Activated B cell treated with CpG ODN at 0.5 μM for 24 hours (primary cell): ENCODE data around the gene ROR1. TPM values are rescaled to one million over a fixed set of nuclear protein-coding genes. Genes with fewer than 3 reads are reported as not detected.

Experiments
- ATAC-seq: fragments of 200-7000 bp; cut with Tn5 transposase; one replicate; pipeline ENCODE4 v1.10.0; 2021; ENCODE audit warnings: low read depth, mild to moderate bottlenecking, moderate library complexity
- CTCF ChIA-PET: fragments of 350-600 bp; sonication (Branson Sonifier 250); formaldehyde crosslinking; loops from one replicate; lab custom pipeline; 2021; ENCODE audit warnings: antibody characterized with exemption; lab: Charles Lee
- POLR2A ChIA-PET: fragments of 350-600 bp; sonication (Branson Sonifier 250); formaldehyde crosslinking; loops from one replicate; lab custom pipeline; 2021; ENCODE audit warnings: antibody characterized with exemption; lab: Charles Lee
- DNase-seq: peaks from one replicate; pipeline ENCODE4 v3.0.0; 2022
- H3K27ac Mint-ChIP-seq: one replicate; pipeline ENCODE4 v1.8.0; 2020; ENCODE audit warnings: mixed read lengths
- H3K27me3 Mint-ChIP-seq: one replicate; pipeline ENCODE4 v1.8.0; 2021; ENCODE audit warnings: mixed read lengths
- H3K36me3 Mint-ChIP-seq: one replicate; pipeline ENCODE4 v1.8.0; 2021; ENCODE audit warnings: low read depth, mixed read lengths
- H3K4me1 Mint-ChIP-seq: one replicate; pipeline ENCODE4 v1.8.0; 2021; ENCODE audit warnings: mixed read lengths
- H3K4me3 Mint-ChIP-seq: one replicate; pipeline ENCODE4 v1.8.0; 2020; ENCODE audit warnings: mild to moderate bottlenecking, mixed read lengths
- H3K9me3 Mint-ChIP-seq: one replicate; pipeline ENCODE4 v1.8.0; 2020; ENCODE audit warnings: mixed read lengths
- intact Hi-C: fragments of 100-400 bp; cut with micrococcal nuclease; formaldehyde crosslinking; loops from one replicate; pipeline ENCODE4 v1.15.1; 2024
- total RNA-seq: library from RNA; stranded (reverse); gene quantifications from 2 replicates; pipeline ENCODE4 v1.2.3, GENCODE V29; 2022
- TF ChIP-seq, protein P1 (sequence below): fragments of 200-600 bp; IDR thresholded peaks from one replicate; pipeline ENCODE4 v1.8.0; 2022; ENCODE audit warnings: antibody characterized with exemption, mild to moderate bottlenecking

The ROR1 gene
- total RNA-seq, 1 donor from 2014 or later: 2.2 TPM

DNA sequence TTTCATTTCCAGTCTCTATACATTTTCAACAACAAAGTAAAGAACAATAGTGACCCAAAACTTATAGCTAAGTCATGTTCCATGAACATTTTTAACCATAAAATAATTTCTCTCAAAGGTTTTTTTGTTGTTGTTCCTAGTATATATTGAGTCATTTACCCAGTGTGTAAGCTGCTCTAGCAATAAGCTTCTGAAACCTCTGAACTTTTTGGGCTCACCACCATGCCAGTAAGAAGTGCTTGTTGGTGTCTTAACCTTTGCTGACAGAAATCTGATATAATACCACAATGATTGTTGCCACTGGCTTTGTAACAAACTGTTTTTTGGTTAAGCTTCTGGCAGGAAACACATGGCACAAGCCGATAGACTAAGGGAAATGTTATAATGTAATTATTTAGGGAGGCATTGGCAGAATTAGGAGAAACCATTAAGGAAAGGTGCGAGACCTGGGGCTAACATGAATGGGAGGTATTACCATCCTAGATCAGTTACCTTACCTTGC lies 377.0 kb downstream of the ROR1 start:
- ChIA-PET POLR2A (no interaction called here), CTCF (interaction anchor here (2.1 kb wide), 1 partner anchor 13 kb away, joined by 6 read pairs; no protein-coding TSS in a partner anchor)
- no peaks in the 10 kb centered on the region for H3K9me3 Mint-ChIP-seq
- ATAC-seq (no peak), DNase-seq (no peak)
- no peaks in the 10 kb centered on the region for H3K36me3 Mint-ChIP-seq
- H3K4me1 Mint-ChIP-seq: no peaks in the 10 kb centered on the region
- peaks cover 4% of the 10 kb centered on the region for H3K27me3 Mint-ChIP-seq
- no peak overlapping the region for H3K4me3 Mint-ChIP-seq
- TF ChIP-seq, protein P1, sequence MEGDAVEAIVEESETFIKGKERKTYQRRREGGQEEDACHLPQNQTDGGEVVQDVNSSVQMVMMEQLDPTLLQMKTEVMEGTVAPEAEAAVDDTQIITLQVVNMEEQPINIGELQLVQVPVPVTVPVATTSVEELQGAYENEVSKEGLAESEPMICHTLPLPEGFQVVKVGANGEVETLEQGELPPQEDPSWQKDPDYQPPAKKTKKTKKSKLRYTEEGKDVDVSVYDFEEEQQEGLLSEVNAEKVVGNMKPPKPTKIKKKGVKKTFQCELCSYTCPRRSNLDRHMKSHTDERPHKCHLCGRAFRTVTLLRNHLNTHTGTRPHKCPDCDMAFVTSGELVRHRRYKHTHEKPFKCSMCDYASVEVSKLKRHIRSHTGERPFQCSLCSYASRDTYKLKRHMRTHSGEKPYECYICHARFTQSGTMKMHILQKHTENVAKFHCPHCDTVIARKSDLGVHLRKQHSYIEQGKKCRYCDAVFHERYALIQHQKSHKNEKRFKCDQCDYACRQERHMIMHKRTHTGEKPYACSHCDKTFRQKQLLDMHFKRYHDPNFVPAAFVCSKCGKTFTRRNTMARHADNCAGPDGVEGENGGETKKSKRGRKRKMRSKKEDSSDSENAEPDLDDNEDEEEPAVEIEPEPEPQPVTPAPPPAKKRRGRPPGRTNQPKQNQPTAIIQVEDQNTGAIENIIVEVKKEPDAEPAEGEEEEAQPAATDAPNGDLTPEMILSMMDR: no peak
- intact Hi-C loops: no loop called here
- no peak overlapping the region for H3K27ac Mint-ChIP-seq

DNA sequence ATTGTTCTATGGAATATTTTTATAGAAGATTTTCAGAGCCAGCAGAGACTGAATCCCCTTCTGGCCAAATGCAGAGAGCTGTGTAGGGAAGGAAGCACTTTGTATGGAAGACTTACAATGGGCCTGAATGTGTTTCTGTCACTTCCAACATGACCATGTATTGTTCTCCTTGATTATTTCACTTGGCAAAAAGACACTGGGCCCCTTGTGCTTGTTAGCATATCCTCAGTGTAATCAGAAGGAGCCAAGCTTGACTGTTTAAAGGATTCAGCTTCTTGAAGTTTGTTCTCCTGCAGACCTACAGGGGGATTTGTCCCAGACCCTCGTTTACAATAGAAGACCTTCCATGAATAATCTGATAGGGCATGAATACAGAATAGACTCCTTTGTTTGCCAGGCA lies 381.5 kb downstream of the ROR1 start:
- Mint-ChIP-seq H3K27me3 (no peaks in the 10 kb centered on the region), H3K4me1 (no peaks in the 10 kb centered on the region), H3K9me3 (no peaks in the 10 kb centered on the region), H3K36me3 (no peaks in the 10 kb centered on the region), H3K4me3 (no peak overlapping the region), H3K27ac (no peak overlapping the region)
- intact Hi-C loops: no loop called here
- POLR2A ChIA-PET: no interaction called here
- TF ChIP-seq, protein P1: no peak
- no peak for ATAC-seq
- DNase-seq: no peak
- CTCF ChIA-PET: no interaction called here

DNA sequence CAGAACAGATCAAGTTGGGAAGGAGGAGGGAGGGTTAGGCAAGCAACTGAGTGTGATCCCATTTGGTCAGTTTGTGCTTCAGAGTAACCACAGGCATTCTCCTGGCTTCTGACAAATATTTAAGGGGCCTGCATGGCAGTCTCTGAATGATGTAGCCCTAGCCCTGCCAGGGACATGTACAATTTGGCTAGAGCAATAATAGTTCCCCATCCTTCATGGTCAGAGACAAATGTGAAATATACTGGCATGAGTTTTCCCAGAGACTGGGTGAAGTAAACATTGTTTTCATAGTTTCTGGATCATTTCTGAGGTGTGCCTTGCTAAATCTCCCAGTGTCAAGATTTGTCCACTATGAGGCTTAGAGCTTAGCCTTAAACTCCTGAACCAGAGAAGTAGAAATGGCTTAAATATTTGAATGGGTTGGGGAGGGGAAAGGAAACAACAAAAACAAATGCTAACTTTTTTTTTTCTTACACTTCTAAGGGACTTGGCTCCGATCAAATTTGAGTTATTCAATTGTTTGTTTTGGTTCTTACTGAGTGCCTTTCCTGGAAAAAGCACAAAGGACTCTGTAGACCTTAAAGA lies 387.6 kb downstream of the ROR1 start:
- no peak overlapping the region for H3K27ac Mint-ChIP-seq
- CTCF ChIA-PET: interaction anchor here (0.5 kb wide), 1 partner anchor 77 kb away, joined by 3 read pairs; no protein-coding TSS in a partner anchor
- no peaks in the 10 kb centered on the region for H3K27me3 Mint-ChIP-seq
- DNase-seq (no peak), ATAC-seq (no peak)
- no peak overlapping the region for H3K4me3 Mint-ChIP-seq
- POLR2A ChIA-PET: no interaction called here
- no peaks in the 10 kb centered on the region for H3K9me3 Mint-ChIP-seq
- no peaks in the 10 kb centered on the region for H3K4me1 Mint-ChIP-seq
- TF ChIP-seq, protein P1: no peak
- H3K36me3 Mint-ChIP-seq: no peaks in the 10 kb centered on the region
- intact Hi-C loops: no loop called here

- Mint-ChIP-seq H3K27ac (no peak overlapping the region), H3K9me3 (no peaks in the 10 kb centered on the region), H3K4me3 (no peak overlapping the region), H3K36me3 (no peaks in the 10 kb centered on the region), H3K4me1 (no peaks in the 10 kb centered on the region), H3K27me3 (no peaks in the 10 kb centered on the region)
- ChIA-PET POLR2A (no interaction called here), CTCF (no interaction called here)
- intact Hi-C loops: no loop called here
- DNase-seq (no peak), ATAC-seq (no peak)
- TF ChIP-seq, protein P1: no peak
These were observed 388.3 kb downstream of the ROR1 start for GRCh38 chr1:64162151-64162550.

DNA sequence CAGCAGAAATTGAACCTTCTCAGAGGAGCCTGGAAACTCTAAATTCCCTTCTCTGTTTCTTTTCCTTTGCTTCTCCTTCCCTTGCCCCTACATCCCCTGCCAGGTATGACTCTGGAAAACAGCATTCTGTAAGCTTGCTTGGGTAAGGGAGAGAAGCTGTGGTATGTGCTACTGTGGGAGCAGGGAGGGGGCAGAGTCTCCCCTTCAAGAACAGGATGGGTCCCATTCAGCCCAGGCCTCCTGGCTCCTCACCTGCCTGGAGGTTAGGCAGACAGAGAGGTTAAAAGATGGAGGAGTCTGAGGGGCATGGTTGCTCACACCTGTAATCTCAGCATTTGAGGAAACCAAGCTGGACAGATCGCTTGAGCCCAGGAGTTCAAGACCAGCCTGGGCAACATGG lies 389.0 kb downstream of the ROR1 start:
- no peak overlapping the region for H3K4me3 Mint-ChIP-seq
- ChIA-PET POLR2A (no interaction called here), CTCF (no interaction called here)
- no peak overlapping the region for H3K27ac Mint-ChIP-seq
- ATAC-seq: no peak
- H3K9me3 Mint-ChIP-seq: no peaks in the 10 kb centered on the region
- DNase-seq: no peak
- TF ChIP-seq, protein P1: no peak
- intact Hi-C loops: no loop called here
- no peaks in the 10 kb centered on the region for H3K27me3 Mint-ChIP-seq
- H3K36me3 Mint-ChIP-seq: no peaks in the 10 kb centered on the region
- no peaks in the 10 kb centered on the region for H3K4me1 Mint-ChIP-seq
